HepG2 (cell line): ENCODE data around the gene WTAP. TPM values are rescaled to one million over a fixed set of nuclear protein-coding genes. Genes with fewer than 3 reads are reported as not detected.

Source experiments
- BCLAF1 ChIP-seq: fragments of 450-650 bp; IDR thresholded peaks from 2 replicates; pipeline ENCODE4 v1.6.1; 2017; ENCODE audit warnings: mild to moderate bottlenecking
- E2F2 ChIP-seq: sonication (generic); formaldehyde crosslinking; IDR thresholded peaks from 2 replicates; pipeline ENCODE4 v1.4.0; 2020; ENCODE audit warnings: missing genetic modification reagents, borderline replicate concordance
- EHMT2 ChIP-seq: fragments of 200-600 bp; sonication (generic); IDR thresholded peaks from 2 replicates; pipeline ENCODE4 v1.7.0; 2017; ENCODE audit warnings: antibody characterized with exemption, low read depth, low read length, borderline replicate concordance
- HOXA7 ChIP-seq: sonication (generic); formaldehyde crosslinking; IDR thresholded peaks from 2 replicates; pipeline ENCODE4 v1.8.1; 2022; ENCODE audit warnings: mild to moderate bottlenecking, missing genetic modification reagents, moderate library complexity
- JARID2 ChIP-seq: sonication (generic); formaldehyde crosslinking; IDR thresholded peaks from 2 replicates; pipeline ENCODE4 v1.8.1; 2023; ENCODE audit warnings: missing genetic modification reagents, inconsistent platforms; ENCODE audit not compliant: insufficient replicate concordance
- KLF15 ChIP-seq: sonication (generic); formaldehyde crosslinking; IDR thresholded peaks from 2 replicates; pipeline ENCODE4 v1.8.1; 2023; ENCODE audit warnings: borderline replicate concordance, mild to moderate bottlenecking, inconsistent platforms, missing genetic modification reagents, mixed read lengths
- MLXIP ChIP-seq: sonication (generic); formaldehyde crosslinking; IDR thresholded peaks from 2 replicates; pipeline ENCODE4 v1.9.0; 2021; ENCODE audit warnings: missing genetic modification reagents, borderline replicate concordance
- PHF5A ChIP-seq: IDR thresholded peaks from one replicate; pipeline ENCODE4 v1.6.1; 2018; ENCODE audit warnings: low read depth, missing genetic modification reagents; ENCODE audit not compliant: unreplicated experiment
- RFX5 ChIP-seq: IDR thresholded peaks from 2 replicates; pipeline ENCODE4 v1.6.1; 2011; ENCODE audit warnings: low read depth, low read length, improper control_type of control experiment
- SRSF9 ChIP-seq: fragments of 200-400 bp; formaldehyde crosslinking; IDR thresholded peaks from 2 replicates; pipeline ENCODE4 v1.6.1; 2018; ENCODE audit warnings: borderline replicate concordance, mild to moderate bottlenecking, low read depth, low read length; ENCODE audit not compliant: insufficient read depth, poor library complexity, severe bottlenecking
- TBP ChIP-seq: sonication (generic); formaldehyde crosslinking; IDR thresholded peaks from 2 replicates; pipeline ENCODE4 v1.5.0; 2020; ENCODE audit warnings: missing genetic modification reagents
- YY1 ChIP-seq: IDR thresholded peaks from 2 replicates; pipeline ENCODE4 v1.6.1; 2011; ENCODE audit warnings: low read length, low read depth, moderate library complexity, mild to moderate bottlenecking; ENCODE audit not compliant: insufficient read depth, insufficient replicate concordance
- ZNF709 ChIP-seq: sonication (generic); formaldehyde crosslinking; IDR thresholded peaks from 2 replicates; pipeline ENCODE4 v1.5.0; 2020; ENCODE audit warnings: mild to moderate bottlenecking, missing genetic modification reagents
- ZNF792 ChIP-seq: IDR thresholded peaks from 2 replicates; pipeline ENCODE4 v1.6.1; 2016
- polyA plus RNA-seq, 8 experiments: library from polyadenylated mRNA; depleted of rRNA in 3 of 8; stranded (reverse) in 7 of 8; unstranded in 1 of 8; fragments of >200 nt; fragmentation: Illumina TruSeq in 4 of 8; extraction: Trizol in 4 of 8; gene quantifications; 2 replicates each; pipeline versions ENCODE4 v1.2.1 to v1.2.3, GENCODE V29; 2011 to 2016; ENCODE audit warnings: low read depth in 4 of 8, missing spikeins in 1 of 8, mixed read lengths in 1 of 8; ENCODE audit not compliant: insufficient read depth in 1 of 8
- total RNA-seq, 5 experiments: library from RNA; depleted of rRNA; stranded (reverse); fragments of >200 nt; fragmentation: Illumina TruSeq; extraction: Trizol; gene quantifications; 2 replicates each; pipeline ENCODE4 v1.2.3, GENCODE V29; 2016; ENCODE audit warnings: low read depth in 1 of 5
- TF ChIP-seq, protein P1 (sequence below): sonication (generic); formaldehyde crosslinking; IDR thresholded peaks from 2 replicates; pipeline ENCODE4 v1.9.0; 2021; ENCODE audit warnings: missing genetic modification reagents, borderline replicate concordance
- TF ChIP-seq, protein P2 (sequence below): IDR thresholded peaks from 2 replicates; pipeline ENCODE4 v1.6.1; 2016; ENCODE audit warnings: missing genetic modification reagents, missing compliant biosample characterization
- TF ChIP-seq, protein P3 (sequence below): sonication (generic); formaldehyde crosslinking; IDR thresholded peaks from 2 replicates; pipeline ENCODE4 v1.9.0; 2022; ENCODE audit warnings: low read depth, missing genetic modification reagents

WTAP gene
- total and polyA plus RNA-seq, 2 of the 13 experiments (the other 11 are each of a cell fraction or from before 2014, with no cell fraction given) = 31.6 to 167 TPM

DNA sequence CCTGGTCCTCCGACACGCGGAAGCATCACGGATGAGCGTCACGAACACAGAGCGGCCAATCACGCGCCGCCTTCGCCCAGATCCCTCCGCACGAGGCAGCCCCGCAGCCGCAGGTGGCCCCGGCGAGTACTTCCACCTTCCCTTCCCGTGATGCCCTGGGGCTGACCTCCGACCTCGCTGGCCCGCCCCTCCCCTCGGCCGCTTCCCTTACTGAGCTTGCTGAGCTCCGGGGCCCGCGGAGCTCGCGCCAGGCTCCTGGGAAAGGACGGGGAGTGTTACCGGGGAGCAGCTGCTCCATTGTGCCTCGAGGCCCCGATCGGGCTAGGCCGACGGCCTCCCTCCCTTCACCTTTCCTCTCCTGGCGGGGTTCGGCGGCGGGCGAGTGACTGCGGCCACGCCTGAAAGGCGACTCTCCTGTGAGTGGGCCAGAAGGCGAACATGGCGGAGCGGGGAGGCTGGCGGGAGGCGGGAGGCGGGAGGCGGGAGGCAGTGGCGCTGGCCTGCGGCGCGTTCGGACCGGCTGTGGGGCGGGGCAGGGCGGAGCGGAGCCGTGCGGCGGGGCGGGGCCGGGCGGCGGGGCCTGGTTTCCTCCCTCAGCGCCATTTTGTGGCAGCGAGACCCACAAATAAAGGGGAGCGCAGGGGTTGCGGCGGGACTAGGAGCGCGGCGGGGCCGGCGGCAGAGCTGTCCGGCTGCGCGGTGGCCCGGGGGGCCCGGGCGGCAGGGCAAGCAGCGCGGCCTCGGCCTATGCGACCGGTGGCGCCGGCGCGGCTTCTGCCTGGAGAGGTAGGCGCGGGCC, at the start of gene WTAP (continued):
- TF ChIP-seq, protein P1, sequence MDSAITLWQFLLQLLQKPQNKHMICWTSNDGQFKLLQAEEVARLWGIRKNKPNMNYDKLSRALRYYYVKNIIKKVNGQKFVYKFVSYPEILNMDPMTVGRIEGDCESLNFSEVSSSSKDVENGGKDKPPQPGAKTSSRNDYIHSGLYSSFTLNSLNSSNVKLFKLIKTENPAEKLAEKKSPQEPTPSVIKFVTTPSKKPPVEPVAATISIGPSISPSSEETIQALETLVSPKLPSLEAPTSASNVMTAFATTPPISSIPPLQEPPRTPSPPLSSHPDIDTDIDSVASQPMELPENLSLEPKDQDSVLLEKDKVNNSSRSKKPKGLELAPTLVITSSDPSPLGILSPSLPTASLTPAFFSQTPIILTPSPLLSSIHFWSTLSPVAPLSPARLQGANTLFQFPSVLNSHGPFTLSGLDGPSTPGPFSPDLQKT (CRISPR knock-in tag) = peak; percentile 84; the same call in 1 of the 2 replicates
- TF ChIP-seq ZNF792 (CRISPR knock-in tag) (peak; percentile 96), E2F2 (CRISPR knock-in tag) (peak; percentile 96), SRSF9 (no peak), KLF15 (peak; percentile 99), RFX5 (peak; percentile 22; the same call in 1 of the 2 replicates), YY1 (peak; percentile 91), MLXIP (CRISPR knock-in tag) (peak; percentile 74; the same call in 1 of the 2 replicates), HOXA7 (no peak), JARID2 (CRISPR knock-in tag) (peak; percentile 99), EHMT2 (no peak; the same call in 1 of the 2 replicates), TBP (CRISPR knock-in tag) (no peak), PHF5A (CRISPR knock-in tag) (peak; percentile 52), ZNF709 (CRISPR knock-in tag) (peak; percentile 99), BCLAF1 (no peak)
- TF ChIP-seq, protein P2, sequence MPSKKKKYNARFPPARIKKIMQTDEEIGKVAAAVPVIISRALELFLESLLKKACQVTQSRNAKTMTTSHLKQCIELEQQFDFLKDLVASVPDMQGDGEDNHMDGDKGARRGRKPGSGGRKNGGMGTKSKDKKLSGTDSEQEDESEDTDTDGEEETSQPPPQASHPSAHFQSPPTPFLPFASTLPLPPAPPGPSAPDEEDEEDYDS = peak; percentile 91
- TF ChIP-seq, protein P3, sequence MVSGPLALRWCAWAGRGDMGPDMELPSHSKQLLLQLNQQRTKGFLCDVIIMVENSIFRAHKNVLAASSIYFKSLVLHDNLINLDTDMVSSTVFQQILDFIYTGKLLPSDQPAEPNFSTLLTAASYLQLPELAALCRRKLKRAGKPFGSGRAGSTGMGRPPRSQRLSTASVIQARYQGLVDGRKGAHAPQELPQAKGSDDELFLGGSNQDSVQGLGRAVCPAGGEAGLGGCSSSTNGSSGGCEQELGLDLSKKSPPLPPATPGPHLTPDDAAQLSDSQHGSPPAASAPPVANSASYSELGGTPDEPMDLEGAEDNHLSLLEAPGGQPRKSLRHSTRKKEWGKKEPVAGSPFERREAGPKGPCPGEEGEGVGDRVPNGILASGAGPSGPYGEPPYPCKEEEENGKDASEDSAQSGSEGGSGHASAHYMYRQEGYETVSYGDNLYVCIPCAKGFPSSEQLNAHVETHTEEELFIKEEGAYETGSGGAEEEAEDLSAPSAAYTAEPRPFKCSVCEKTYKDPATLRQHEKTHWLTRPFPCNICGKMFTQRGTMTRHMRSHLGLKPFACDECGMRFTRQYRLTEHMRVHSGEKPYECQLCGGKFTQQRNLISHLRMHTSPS (CRISPR knock-in tag) = peak; percentile 84
